GM21717 (cell line): Measurements from ENCODE around the gene HS1BP3.

Experiments
- ATAC-seq: cut with Tn5 transposase; IDR thresholded peaks from one replicate; pipeline ENCODE4 v1.9.1; 2021; ENCODE audit warnings: mild to moderate bottlenecking, moderate library complexity; ENCODE audit not compliant: unreplicated experiment

HS1BP3 gene

GRCh38 chr2:20647211-20647610 is 3.7 kb downstream of the HS1BP3 start:
- no peak for ATAC-seq

DNA sequence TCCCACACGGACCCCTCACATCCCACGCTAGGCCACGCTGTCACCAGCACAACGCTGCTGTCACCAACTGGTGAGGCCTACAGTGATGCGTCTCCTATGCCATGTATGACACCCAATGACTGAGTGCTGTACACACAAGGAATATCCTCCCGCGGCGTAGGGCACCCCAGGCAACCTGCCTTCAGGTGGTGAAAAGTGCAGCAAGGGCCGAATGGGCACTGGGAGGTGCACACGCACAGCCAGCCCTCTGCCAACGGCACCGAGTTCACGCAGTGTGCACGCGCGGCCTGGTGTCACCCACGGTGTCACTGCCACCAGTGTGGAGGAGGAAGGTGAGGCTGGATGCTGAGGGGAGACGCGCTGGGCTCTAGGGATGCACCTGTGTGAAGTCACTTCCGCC is 4.5 kb downstream of the HS1BP3 start:
- no peak for ATAC-seq

DNA sequence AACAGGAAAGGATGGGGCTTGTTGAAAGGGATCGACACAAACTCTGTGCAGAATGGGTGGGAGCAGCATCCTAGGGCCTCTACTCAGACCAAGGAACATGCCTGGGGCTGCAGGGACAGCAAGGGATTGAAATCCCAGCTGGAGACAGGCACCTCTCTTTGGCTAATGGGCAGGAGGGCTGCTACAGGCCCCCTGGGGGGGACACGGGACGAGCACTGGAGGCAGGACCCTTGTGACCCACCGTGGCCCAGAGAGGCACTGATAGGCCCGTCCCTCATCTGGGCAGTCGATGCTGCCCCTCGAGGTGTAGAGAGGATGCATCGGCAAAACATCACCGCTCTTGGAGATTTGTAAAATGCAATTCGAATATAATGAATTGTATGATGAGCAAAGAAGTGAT is 5.1 kb downstream of the HS1BP3 start:
- no peak for ATAC-seq

GRCh38 chr2:20645301-20645701 is 5.6 kb downstream of the HS1BP3 start:
- ATAC-seq: no peak

- ATAC-seq: no peak
Observed at GRCh38 chr2:20643826-20644225, 7.1 kb downstream of the HS1BP3 start.

GRCh38 chr2:20643060-20643459 is 7.8 kb downstream of the HS1BP3 start:
- no peak for ATAC-seq

- peak; percentile 94 for ATAC-seq
Observed at GRCh38 chr2:20642055-20642971, 8.6 kb downstream of the HS1BP3 start.

- ATAC-seq: no peak
Observed at GRCh38 chr2:20641123-20641985, 9.5 kb downstream of the HS1BP3 start.

GRCh38 chr2:20640411-20641122 is 10.3 kb downstream of the HS1BP3 start:
- no peak for ATAC-seq

GRCh38 chr2:20638646-20639430 is 12.1 kb downstream of the HS1BP3 start:
- ATAC-seq: no peak

- no peak for ATAC-seq
Observed at GRCh38 chr2:20638014-20638413, 12.9 kb downstream of the HS1BP3 start.

- ATAC-seq: no peak
Observed at GRCh38 chr2:20637147-20637546, 13.8 kb downstream of the HS1BP3 start.

DNA sequence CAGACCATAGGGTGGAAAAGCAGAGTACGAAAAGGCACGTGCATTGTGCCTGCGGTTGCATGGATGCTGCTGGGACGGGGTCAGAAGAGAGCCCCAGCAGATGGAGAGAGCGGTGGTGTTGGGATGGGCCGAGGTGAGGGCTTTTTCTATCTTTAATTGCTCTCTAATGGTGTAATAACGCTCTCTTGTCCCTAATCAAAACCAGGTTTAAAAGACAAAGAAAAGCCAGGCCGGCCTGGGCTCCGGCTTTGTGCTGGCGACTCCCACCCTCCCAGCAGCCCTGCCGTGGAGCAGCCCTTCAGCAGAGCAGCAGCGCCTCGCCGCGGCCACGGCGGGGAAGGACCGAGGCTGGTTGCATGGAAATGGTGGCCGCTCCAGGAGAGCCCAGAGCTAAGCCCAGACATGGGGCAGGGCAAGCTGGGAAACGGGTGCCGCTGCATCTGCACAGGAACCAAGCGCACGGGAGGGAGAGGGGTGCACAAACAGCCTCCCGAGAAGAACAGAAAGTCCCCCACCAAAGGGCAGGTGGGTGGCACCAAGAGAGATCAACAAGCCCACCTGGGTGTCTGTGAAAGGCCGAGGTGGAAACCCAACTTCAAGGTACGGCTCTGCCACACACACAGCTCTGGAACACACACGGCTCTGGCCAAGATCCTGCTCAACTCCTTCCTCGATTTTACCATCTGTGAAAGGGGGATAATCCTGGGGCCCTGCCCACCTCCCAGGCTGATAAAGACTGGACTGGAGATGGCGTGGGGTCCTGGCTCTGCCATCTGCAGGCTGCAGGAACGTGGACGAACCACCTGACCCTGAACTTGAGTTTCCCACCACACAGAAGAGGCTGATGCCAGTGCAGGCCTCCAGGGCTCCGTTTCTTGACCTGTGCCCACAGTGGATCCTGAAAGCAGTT is 15.0 kb downstream of the HS1BP3 start:
- ATAC-seq: peak; percentile 68

DNA sequence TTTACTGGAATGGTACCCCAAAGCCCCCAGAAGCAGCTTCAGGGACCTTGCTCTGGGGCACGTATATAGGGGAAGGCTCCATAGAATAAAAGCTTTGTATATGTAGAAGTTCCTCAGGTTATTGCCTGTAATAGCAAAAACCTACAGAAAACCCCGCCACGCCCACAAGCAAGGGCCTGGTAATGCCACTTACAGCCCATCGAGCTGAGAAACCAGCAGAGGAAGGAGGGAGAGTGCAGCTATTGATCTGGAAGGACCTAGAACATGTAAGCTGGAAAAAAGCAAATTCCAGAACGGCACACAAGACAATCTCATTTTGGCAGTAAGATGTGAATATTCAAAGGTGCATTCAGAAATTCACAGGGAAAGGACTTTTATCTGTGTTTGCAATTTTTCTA is 15.8 kb downstream of the HS1BP3 start:
- no peak for ATAC-seq

DNA sequence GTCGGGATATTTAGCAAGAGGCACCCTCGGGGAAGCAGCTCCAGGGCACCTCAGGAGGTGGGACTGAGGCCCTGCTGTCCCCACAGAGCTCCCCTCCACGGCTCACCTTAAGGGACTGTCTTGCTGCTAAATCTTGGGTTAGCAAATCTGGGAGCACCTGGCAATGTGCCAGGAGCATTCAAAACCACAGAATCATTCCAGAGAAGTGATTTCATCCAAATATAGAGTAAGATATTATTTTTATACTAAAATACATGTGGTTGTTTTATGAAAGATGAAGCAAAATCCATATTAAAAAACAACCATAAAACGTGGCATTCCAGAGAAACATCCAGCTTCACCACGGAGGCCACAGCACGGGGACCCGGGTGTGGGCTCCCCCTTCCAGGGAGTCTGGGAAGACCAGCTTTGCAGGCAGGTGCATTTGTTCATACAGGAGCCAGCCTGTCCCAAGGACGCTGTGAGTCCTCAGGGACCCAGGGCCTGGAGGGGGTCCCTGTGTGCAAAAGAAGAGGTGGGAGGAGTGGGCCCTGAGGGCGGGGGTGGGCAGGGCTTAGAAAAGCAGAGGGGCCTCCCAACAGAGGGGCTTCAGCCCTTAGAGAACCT is 16.3 kb downstream of the HS1BP3 start:
- no peak for ATAC-seq

- no peak for ATAC-seq
Observed at GRCh38 chr2:20633794-20634506, 16.9 kb downstream of the HS1BP3 start.

DNA sequence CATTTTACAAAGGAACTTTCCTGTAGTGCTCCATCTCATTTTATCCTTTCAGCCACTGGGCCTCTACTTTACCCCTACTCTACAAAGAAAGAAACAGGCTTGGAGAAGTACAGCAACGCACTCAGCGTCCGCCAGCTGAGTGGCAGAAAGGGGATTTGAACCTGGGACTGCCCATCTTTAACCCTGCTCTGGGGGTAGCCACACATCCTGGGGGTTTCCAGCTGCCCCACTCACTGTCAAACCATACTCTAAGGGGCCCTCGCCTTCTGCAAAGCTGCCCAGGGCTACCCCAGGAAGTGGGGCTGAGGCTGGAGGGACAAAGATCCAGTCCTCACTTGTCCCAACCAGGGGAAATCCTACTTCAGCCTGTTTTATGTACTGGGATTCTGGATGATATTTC is 17.9 kb downstream of the HS1BP3 start:
- ATAC-seq: no peak

DNA sequence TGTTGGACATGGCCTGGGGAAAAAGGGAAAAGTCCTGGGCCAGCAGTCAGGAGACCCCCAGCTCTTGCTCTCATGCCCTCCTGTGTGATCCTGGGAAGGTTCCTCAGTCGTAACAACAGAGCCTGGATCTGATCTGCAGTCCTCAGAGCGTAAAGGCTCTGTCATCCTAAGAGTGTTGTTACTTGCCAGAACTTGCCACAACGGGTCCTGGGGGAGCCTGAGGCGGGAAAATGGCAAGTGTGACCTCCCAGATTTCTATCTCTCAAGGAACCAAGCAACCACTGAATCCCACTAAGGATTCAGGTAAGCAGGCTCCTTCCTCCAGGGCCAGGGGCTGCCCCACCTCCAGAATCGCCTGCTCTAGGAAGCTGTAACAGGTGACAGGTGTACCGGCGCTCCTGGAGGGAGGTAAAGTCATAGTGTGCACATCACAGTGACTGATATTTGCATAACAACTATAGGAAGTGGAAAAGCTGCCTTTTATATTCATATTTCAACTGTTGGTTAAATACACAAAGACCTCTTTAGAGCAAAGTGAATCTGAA is 18.4 kb downstream of the HS1BP3 start:
- no peak for ATAC-seq
